Smooth muscle cell (in vitro differentiated cells): ENCODE data around the gene HPSE2. TPM values are rescaled to one million over a fixed set of nuclear protein-coding genes. Genes with fewer than 3 reads are reported as not detected.
A peak's percentile ranks its signal among the peaks of the same experiment; 100 is the strongest.

ENCODE experiments used
- DNase-seq: peaks from one replicate; lab custom pipeline; 2025; ENCODE audit not compliant: unreplicated experiment; lab: John Stamatoyannopoulos, UW
- H2AFZ ChIP-seq: fragments of 200-600 bp; sonication (generic); 2 replicates; pipeline ENCODE4 v1.6.0; 2016; ENCODE audit warnings: antibody characterized with exemption, low read depth, mild to moderate bottlenecking
- H3F3A ChIP-seq: fragments of 200-600 bp; sonication (generic); 2 replicates; pipeline ENCODE4 v1.6.0; 2017; ENCODE audit warnings: antibody characterized with exemption, low read depth
- H3K27ac ChIP-seq: fragments of 200-600 bp; sonication (generic); 2 replicates; pipeline ENCODE4 v1.5.1; 2016; ENCODE audit warnings: low read depth, mild to moderate bottlenecking
- H3K27me3 ChIP-seq: fragments of 200-600 bp; sonication (generic); 2 replicates; pipeline ENCODE4 v1.6.1; 2016; ENCODE audit warnings: low read depth, mild to moderate bottlenecking
- H3K36me3 ChIP-seq: fragments of 200-600 bp; sonication (generic); 2 replicates; pipeline ENCODE4 v1.5.1; 2016; ENCODE audit warnings: low read depth
- H3K4me1 ChIP-seq: fragments of 200-600 bp; sonication (generic); 2 replicates; pipeline ENCODE4 v1.5.1; 2016; ENCODE audit warnings: low read depth
- H3K4me2 ChIP-seq: fragments of 200-600 bp; sonication (generic); 2 replicates; pipeline ENCODE4 v1.6.0; 2016; ENCODE audit warnings: mild to moderate bottlenecking
- H3K4me3 ChIP-seq: fragments of 200-600 bp; sonication (generic); 2 replicates; pipeline ENCODE4 v1.5.1; 2016; ENCODE audit warnings: mild to moderate bottlenecking
- H3K79me2 ChIP-seq: fragments of 200-600 bp; sonication (generic); 2 replicates; pipeline ENCODE4 v1.6.0; 2016; ENCODE audit warnings: low read depth, mild to moderate bottlenecking
- H3K9ac ChIP-seq: fragments of 200-600 bp; sonication (generic); 2 replicates; pipeline ENCODE4 v1.6.0; 2016; ENCODE audit warnings: low read depth
- H3K9me3 ChIP-seq: fragments of 200-600 bp; sonication (generic); replicated peaks from 2 replicates; pipeline ENCODE4 v1.5.1; 2016; ENCODE audit warnings: low read depth
- H4K20me1 ChIP-seq: fragments of 200-600 bp; sonication (generic); 2 replicates; pipeline ENCODE4 v1.6.0; 2016; ENCODE audit warnings: low read depth
- CTCF ChIP-seq: fragments of 200-600 bp; sonication (generic); IDR thresholded peaks from 2 replicates; pipeline ENCODE4 v1.5.1; 2017; ENCODE audit warnings: borderline replicate concordance, mild to moderate bottlenecking, antibody characterized with exemption; ENCODE audit not compliant: insufficient read depth, poor library complexity, severe bottlenecking
- WGBS: methylation state at CpG from one replicate; pipeline ENCODE4 v1.1.7; 2016; ENCODE audit warnings: low lambda C conversion rate; 5-methylcytosine and 5-hydroxymethylcytosine counted together
- polyA plus RNA-seq: library from polyadenylated mRNA; unstranded; fragments of >200 nt; fragmentation: Nextera tagmentation; extraction: Ambion mirVana; gene quantifications from 2 replicates; pipeline ENCODE4 v1.2.1, GENCODE V29; 2016
- total RNA-seq: library from RNA; depleted of rRNA; stranded (reverse); fragments of >200 nt; gene quantifications from 2 replicates; pipeline ENCODE4 v1.2.3, GENCODE V29; 2014

Gene HPSE2
- total and polyA plus RNA-seq, 2 experiments from 2014 or later, result 0.13 TPM; not detected in 1

GRCh38 chr10:99233689-99234037 is 2.0 kb downstream of the HPSE2 start:
- Histone ChIP-seq H3K9me3 (no peaks in the 10 kb centered on the region), H3K4me2 (peak overlapping the region; percentile 97), H3K27ac (no peak overlapping the region), H3K4me1 (peaks cover 26% of the 10 kb centered on the region), H4K20me1 (no peaks in the 10 kb centered on the region), H3K27me3 (peaks cover 100% of the 10 kb centered on the region), H3K36me3 (no peaks in the 10 kb centered on the region), H3F3A (no peaks in the 10 kb centered on the region), H3K79me2 (no peaks in the 10 kb centered on the region), H3K4me3 (peak overlapping the region; percentile 57), H3K9ac (no peak overlapping the region), H2AFZ (peak overlapping the region; percentile 82)
- TF ChIP-seq CTCF, result no peak
- no peak for DNase-seq
- 2% methylated on average over 18 of the region's 18 CpGs for WGBS

- peaks cover 100% of the 10 kb centered on the region for H3K27me3 ChIP-seq
- H3K9me3 ChIP-seq, result no peaks in the 10 kb centered on the region
- DNase-seq, result no peak
- H3F3A ChIP-seq, result no peaks in the 10 kb centered on the region
- H3K4me1 ChIP-seq, result peaks cover 26% of the 10 kb centered on the region
- H3K4me3 ChIP-seq, result peak overlapping the region; percentile 57
- 5% methylated on average over 18 of the region's 18 CpGs for WGBS
- no peak for TF ChIP-seq CTCF
- H2AFZ ChIP-seq, result peak overlapping the region; percentile 82
- no peaks in the 10 kb centered on the region for H3K79me2 ChIP-seq
- H4K20me1 ChIP-seq, result no peaks in the 10 kb centered on the region
- no peak overlapping the region for H3K27ac ChIP-seq
- H3K9ac ChIP-seq, result no peak overlapping the region
- peak overlapping the region; percentile 97 for H3K4me2 ChIP-seq
- H3K36me3 ChIP-seq, result no peaks in the 10 kb centered on the region
Measured at GRCh38 chr10:99233000-99233688, 2.5 kb downstream of the HPSE2 start.

- H3F3A ChIP-seq, result no peaks in the 10 kb centered on the region
- no peak for TF ChIP-seq CTCF
- no peaks in the 10 kb centered on the region for H3K36me3 ChIP-seq
- peaks cover 26% of the 10 kb centered on the region for H3K4me1 ChIP-seq
- DNase-seq, result no peak
- peak overlapping the region; percentile 57 for H3K4me3 ChIP-seq
- H3K9me3 ChIP-seq, result no peaks in the 10 kb centered on the region
- H3K4me2 ChIP-seq, result peak overlapping the region; percentile 97
- no peak overlapping the region for H2AFZ ChIP-seq
- H4K20me1 ChIP-seq, result no peaks in the 10 kb centered on the region
- H3K27ac ChIP-seq, result no peak overlapping the region
- 1% methylated on average over 40 of the region's 49 CpGs for WGBS
- no peaks in the 10 kb centered on the region for H3K79me2 ChIP-seq
- H3K9ac ChIP-seq, result no peak overlapping the region
- peaks cover 98% of the 10 kb centered on the region for H3K27me3 ChIP-seq
Measured at GRCh38 chr10:99232360-99232999, 3.2 kb downstream of the HPSE2 start.
